ENCODE results near the gene UBFD1.

Gene UBFD1

GRCh38 chr16:23523876-23524385 is 33.6 kb upstream of the UBFD1 start:
- no peak for TF ChIP-seq YY1 (IDR thresholded peaks at IDR 0.05; ENCODE audit: low read depth)
- TF ChIP-seq, protein P1, sequence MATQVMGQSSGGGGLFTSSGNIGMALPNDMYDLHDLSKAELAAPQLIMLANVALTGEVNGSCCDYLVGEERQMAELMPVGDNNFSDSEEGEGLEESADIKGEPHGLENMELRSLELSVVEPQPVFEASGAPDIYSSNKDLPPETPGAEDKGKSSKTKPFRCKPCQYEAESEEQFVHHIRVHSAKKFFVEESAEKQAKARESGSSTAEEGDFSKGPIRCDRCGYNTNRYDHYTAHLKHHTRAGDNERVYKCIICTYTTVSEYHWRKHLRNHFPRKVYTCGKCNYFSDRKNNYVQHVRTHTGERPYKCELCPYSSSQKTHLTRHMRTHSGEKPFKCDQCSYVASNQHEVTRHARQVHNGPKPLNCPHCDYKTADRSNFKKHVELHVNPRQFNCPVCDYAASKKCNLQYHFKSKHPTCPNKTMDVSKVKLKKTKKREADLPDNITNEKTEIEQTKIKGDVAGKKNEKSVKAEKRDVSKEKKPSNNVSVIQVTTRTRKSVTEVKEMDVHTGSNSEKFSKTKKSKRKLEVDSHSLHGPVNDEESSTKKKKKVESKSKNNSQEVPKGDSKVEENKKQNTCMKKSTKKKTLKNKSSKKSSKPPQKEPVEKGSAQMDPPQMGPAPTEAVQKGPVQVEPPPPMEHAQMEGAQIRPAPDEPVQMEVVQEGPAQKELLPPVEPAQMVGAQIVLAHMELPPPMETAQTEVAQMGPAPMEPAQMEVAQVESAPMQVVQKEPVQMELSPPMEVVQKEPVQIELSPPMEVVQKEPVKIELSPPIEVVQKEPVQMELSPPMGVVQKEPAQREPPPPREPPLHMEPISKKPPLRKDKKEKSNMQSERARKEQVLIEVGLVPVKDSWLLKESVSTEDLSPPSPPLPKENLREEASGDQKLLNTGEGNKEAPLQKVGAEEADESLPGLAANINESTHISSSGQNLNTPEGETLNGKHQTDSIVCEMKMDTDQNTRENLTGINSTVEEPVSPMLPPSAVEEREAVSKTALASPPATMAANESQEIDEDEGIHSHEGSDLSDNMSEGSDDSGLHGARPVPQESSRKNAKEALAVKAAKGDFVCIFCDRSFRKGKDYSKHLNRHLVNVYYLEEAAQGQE (IDR thresholded peaks at IDR 0.05; ENCODE audit: low read depth) = no peak
- no peak for TF ChIP-seq MAX (IDR thresholded peaks at IDR 0.05)
- TF ChIP-seq FOXM1 (IDR thresholded peaks at IDR 0.05; ENCODE audit: borderline replicate concordance, low read depth) = no peak
- TF ChIP-seq, protein P2, sequence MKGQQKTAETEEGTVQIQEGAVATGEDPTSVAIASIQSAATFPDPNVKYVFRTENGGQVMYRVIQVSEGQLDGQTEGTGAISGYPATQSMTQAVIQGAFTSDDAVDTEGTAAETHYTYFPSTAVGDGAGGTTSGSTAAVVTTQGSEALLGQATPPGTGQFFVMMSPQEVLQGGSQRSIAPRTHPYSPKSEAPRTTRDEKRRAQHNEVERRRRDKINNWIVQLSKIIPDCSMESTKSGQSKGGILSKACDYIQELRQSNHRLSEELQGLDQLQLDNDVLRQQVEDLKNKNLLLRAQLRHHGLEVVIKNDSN (IDR thresholded peaks at IDR 0.05) = no peak
- no peak for TF ChIP-seq ZBTB7A (IDR thresholded peaks at IDR 0.05; ENCODE audit: low read depth)
- no peak for TF ChIP-seq NFIC (IDR thresholded peaks at IDR 0.05)
- no peak for TF ChIP-seq CREB1 (IDR thresholded peaks at IDR 0.05; ENCODE audit: low read depth)
- no peak for TF ChIP-seq TEAD4 (IDR thresholded peaks at IDR 0.05)
- no peak for TF ChIP-seq EGR1 (IDR thresholded peaks at IDR 0.05)
- TF ChIP-seq EP300 (IDR thresholded peaks at IDR 0.05; ENCODE audit: borderline replicate concordance) = no peak
- TF ChIP-seq RAD21 (IDR thresholded peaks at IDR 0.05; ENCODE audit: low read depth) = no peak
- TF ChIP-seq TAF1 (IDR thresholded peaks at IDR 0.05; ENCODE audit: low read depth) = no peak
- TF ChIP-seq TCF12 (IDR thresholded peaks at IDR 0.05; ENCODE audit: low read depth) = no peak

DNA sequence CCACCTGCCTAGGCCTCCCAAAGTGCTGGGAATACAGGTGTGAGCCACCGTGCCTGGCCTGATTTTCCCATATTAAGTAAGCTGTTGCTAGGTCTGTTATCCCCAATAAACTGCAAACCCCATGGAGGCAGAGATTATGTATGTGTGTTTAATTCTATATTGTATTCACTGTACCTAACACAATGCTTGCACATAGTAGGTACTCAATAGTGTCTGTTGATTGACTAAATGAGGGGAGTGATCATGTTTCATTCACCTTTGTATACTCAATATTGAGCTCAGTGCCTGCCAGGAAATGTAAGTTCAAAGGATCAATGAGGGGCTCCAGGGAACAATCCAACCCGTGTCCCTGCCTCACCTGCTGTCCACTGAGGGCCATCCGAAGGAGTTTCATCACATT is 32.6 kb upstream of the UBFD1 start:
- TF ChIP-seq CREB1 (IDR thresholded peaks at IDR 0.05; ENCODE audit: low read depth) (no peak), ZBTB7A (IDR thresholded peaks at IDR 0.05; ENCODE audit: low read depth) (no peak), NFIC (IDR thresholded peaks at IDR 0.05) (no peak), EP300 (IDR thresholded peaks at IDR 0.05; ENCODE audit: borderline replicate concordance) (no peak), TEAD4 (IDR thresholded peaks at IDR 0.05) (no peak), EGR1 (IDR thresholded peaks at IDR 0.05) (no peak), RAD21 (IDR thresholded peaks at IDR 0.05; ENCODE audit: low read depth) (no peak), YY1 (IDR thresholded peaks at IDR 0.05; ENCODE audit: low read depth) (no peak), TCF12 (IDR thresholded peaks at IDR 0.05; ENCODE audit: low read depth) (no peak), CEBPB (IDR thresholded peaks at IDR 0.05) (no peak), TAF1 (IDR thresholded peaks at IDR 0.05; ENCODE audit: low read depth) (no peak)
- TF ChIP-seq, protein P1 (IDR thresholded peaks at IDR 0.05; ENCODE audit: low read depth) = no peak
- TF ChIP-seq, protein P2 (IDR thresholded peaks at IDR 0.05) = no peak

DNA sequence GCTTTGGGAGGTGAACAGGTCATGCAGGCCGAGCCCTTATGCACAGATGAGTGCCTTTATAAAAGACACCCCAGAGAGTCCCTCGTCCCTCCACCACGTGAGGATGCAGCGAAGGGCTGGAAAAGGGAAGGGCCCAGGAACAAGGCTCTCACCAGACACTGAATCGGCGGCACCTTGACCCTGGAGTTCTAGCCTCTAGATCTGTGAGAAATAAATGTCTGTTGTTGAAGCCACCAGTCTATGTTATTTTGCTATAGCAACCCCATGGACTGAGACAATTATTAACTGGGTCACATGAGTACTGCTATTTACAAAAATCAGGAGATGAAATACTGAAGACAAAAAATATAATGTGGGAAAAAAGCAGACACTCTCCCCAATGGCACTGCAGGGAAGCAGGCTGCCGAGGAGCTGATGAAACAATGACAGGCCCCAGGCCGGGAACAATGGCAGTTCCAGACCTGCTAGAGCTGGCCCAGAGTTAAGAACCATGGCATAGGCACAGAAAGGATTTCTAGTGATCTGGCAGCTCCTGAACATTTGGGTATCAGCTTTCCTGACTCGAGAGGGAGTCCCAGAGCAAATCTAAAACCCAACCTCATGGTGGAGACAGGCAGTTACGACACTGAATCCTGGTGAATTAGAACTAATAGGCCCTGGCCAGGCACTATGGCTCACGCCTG is 29.4 kb upstream of the UBFD1 start:
- TF ChIP-seq MAX (IDR thresholded peaks at IDR 0.05) = no peak
- no peak for TF ChIP-seq NFIC (IDR thresholded peaks at IDR 0.05)
- TF ChIP-seq FOXM1 (IDR thresholded peaks at IDR 0.05; ENCODE audit: borderline replicate concordance, low read depth) = no peak
- no peak for TF ChIP-seq CREB1 (IDR thresholded peaks at IDR 0.05; ENCODE audit: low read depth)
- TF ChIP-seq TEAD4 (IDR thresholded peaks at IDR 0.05) = no peak
- TF ChIP-seq EGR1 (IDR thresholded peaks at IDR 0.05) = no peak
- TF ChIP-seq CEBPB (IDR thresholded peaks at IDR 0.05) = no peak
- TF ChIP-seq, protein P2 (IDR thresholded peaks at IDR 0.05) = no peak
- TF ChIP-seq TCF12 (IDR thresholded peaks at IDR 0.05; ENCODE audit: low read depth) = no peak
- TF ChIP-seq TAF1 (IDR thresholded peaks at IDR 0.05; ENCODE audit: low read depth) = no peak
- TF ChIP-seq EP300 (IDR thresholded peaks at IDR 0.05; ENCODE audit: borderline replicate concordance) = no peak

DNA sequence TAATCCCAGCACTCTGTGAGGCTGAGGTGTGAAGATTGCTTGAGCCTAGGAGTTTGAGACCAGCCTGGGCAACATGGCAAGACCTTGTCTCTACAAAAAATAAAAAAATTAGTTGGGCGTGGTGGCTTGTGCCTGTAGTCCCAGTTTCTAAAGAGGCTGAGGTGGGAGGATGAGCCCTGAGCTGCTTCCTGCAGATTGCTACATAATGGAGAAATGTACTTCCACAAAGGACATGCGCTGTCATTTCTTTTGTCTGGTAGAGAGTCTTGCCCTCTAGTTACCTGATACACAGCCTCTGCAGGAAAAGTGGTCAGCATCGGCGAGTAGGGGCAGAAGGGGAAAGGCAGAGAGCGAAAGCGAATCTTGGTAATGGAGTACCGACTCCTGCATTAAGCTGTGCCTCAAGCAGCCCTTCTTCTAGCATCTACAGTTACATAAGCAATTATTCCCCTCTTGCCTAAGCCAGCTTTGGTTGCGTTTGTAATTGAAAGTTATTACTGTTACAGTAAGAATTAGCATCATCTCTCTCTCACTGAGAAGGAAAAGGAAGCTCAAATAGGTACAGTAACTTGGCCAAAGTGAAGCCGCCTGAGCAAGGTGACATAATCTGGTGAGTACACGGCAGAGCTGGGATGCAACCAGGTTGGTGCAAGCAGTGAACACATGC is 28.8 kb upstream of the UBFD1 start:
- TF ChIP-seq CEBPB (IDR thresholded peaks at IDR 0.05) = no peak
- no peak for TF ChIP-seq MAX (IDR thresholded peaks at IDR 0.05)
- TF ChIP-seq CREB1 (IDR thresholded peaks at IDR 0.05; ENCODE audit: low read depth) = no peak

- no peak for TF ChIP-seq RAD21 (IDR thresholded peaks at IDR 0.05; ENCODE audit: low read depth)
- no peak for TF ChIP-seq NFIC (IDR thresholded peaks at IDR 0.05)
- TF ChIP-seq EGR1 (IDR thresholded peaks at IDR 0.05) = no peak
- TF ChIP-seq TAF1 (IDR thresholded peaks at IDR 0.05; ENCODE audit: low read depth) = no peak
- TF ChIP-seq ZBTB7A (IDR thresholded peaks at IDR 0.05; ENCODE audit: low read depth) = no peak
- TF ChIP-seq TEAD4 (IDR thresholded peaks at IDR 0.05) = no peak
- TF ChIP-seq, protein P1 (IDR thresholded peaks at IDR 0.05; ENCODE audit: low read depth) = no peak
- TF ChIP-seq MAX (IDR thresholded peaks at IDR 0.05) = no peak
- TF ChIP-seq TCF12 (IDR thresholded peaks at IDR 0.05; ENCODE audit: low read depth) = no peak
- TF ChIP-seq CEBPB (IDR thresholded peaks at IDR 0.05) = no peak
These were observed 27.5 kb upstream of the UBFD1 start for GRCh38 chr16:23530062-23530461.

Data from Ishikawa (cell line).